HG03442 (cell line): ENCODE data around the gene NCK2.

ENCODE experiments used
- ATAC-seq: cut with Tn5 transposase; IDR thresholded peaks from one replicate; pipeline ENCODE4 v1.9.1; 2021; ENCODE audit warnings: mild to moderate bottlenecking, moderate library complexity; ENCODE audit not compliant: unreplicated experiment

NCK2 gene

GRCh38 chr2:105841551-105841950 is 96.8 kb downstream of the NCK2 start:
- no peak for ATAC-seq

DNA sequence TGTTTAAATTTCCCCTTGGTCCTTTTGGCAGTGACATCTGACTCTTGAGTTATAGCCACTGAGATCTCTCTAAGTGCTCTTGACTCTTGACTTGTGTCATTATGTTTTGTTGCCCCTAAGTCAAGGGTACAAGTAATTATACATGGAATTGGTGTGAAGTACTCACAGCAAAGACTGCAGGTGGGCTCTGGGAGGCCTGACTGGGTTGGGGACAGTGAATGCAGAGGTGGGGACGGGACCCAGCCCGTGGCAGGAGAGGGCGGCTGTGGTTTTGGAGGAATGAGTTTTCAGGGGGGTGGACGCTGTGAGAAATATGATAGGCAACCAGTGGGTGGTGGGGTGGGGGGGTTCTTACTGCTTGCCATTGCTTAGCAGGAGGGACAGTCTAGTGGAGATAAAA is 97.8 kb downstream of the NCK2 start:
- no peak for ATAC-seq

DNA sequence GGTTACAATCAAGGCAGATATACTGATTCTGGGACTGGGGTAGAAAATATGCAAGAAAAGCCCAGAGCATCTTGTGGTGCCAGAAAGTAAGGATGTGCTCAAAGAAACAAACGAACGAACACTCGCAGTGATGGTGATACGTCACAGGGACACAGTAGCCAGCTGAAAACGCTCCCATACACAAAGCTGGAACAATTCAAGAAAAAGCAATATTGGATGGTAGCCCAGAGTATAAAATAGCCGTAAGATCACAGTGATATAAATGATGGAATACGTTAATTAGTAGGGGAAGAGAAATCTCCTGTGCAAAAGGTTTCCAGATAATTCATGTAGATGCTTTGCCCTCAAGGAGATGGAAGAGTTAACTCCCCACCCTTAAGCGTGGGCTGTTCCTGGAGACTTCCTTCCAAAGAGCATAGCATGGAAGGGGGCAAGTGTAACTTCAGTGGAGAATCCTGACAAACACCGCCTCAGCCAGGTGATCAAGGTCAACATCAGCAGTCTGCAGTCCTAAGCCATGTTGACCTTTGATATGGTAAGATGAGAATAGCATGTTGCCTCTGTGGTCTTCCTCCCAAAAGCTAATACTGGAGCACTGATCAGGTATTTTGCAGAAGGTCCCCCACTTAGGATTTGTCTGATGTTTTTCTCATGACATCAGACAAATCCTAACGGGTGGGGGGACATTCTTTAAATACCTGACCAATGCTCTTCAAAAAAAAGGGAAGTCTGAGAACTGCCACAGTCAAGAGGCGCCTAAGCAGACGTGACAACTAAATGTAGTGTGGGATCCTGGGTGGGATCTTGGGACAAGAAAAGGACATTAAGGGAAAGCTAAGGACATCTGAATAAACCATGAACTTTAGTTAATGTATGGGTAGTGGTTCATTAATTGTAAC is 99.0 kb downstream of the NCK2 start:
- ATAC-seq: no peak

DNA sequence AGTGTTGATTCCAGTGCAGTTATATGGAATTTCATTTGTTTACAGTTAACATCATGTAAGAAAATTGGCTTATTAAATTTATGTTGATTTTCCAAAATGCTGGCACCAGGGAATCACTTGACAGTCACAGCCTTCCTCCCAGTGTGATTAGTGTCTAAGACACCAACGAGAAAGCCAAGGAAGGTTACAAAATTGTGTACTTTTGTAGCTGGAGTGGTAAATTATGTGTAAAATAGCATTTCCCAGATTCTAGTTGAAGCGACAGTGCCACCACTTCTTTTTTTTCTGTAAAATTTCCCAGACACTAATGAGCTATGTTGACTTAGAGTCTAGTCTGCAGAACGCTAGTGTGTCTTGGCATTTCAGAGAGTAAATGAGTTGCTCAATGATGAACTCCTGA is 101.3 kb downstream of the NCK2 start:
- ATAC-seq: no peak

DNA sequence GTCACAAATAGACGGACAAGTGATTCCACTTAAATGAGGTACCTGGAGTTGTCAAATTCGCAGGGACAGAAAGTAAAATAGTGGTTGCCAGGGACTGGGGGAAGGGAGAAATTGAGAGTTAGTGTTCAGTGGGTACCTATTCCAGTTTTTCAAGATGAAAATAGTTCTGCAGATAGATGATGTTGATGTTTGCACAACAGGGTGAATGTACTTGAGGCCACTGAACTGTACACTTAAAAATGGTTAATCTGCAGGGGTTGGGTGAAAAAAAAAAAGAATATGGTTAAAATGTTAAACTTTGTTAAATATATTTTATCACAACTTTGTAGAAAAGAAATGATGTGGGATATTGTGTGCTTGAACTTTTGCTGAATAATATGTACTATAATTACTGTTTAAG is 102.3 kb downstream of the NCK2 start:
- no peak for ATAC-seq

DNA sequence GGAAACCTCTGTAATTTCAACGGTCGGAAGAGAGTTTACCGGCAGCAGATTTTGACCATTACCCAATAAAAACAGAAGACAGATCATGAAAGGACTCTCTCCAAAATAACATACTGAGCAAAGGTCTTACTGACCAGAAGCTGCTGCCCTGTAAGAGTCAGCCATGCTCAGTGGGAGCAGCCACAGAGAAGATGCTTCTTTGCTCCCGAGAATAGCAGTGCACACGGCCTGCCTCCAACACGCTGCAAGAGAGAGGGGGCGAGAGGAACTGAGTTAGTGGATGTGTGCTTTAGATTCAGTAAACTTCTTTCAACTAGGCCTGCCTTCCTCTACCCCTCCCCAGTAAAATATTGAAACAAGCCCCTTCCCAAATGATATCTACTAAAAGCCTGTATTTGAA is 103.7 kb downstream of the NCK2 start:
- no peak for ATAC-seq

- no peak for ATAC-seq
These were observed 104.9 kb downstream of the NCK2 start for GRCh38 chr2:105849431-105850179.

DNA sequence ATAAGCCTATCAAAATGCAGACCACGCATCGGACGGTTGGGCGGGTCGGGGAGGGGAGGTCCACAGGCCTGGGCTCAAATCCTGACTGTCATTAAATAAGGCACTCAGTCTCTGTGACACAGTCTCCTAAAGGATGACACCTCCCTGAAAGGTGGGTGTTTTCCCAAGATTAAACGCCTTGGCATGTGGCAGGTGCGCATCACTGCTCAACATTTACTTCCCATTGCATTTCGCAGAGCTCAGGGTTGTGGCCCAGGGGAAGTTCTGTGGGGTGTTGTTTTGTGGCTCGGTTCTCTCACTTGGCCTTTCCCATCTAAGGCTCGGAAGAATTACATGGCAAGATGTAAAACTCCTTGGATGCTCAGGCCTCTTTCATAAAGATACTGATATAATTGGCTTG is 107.4 kb downstream of the NCK2 start:
- no peak for ATAC-seq

DNA sequence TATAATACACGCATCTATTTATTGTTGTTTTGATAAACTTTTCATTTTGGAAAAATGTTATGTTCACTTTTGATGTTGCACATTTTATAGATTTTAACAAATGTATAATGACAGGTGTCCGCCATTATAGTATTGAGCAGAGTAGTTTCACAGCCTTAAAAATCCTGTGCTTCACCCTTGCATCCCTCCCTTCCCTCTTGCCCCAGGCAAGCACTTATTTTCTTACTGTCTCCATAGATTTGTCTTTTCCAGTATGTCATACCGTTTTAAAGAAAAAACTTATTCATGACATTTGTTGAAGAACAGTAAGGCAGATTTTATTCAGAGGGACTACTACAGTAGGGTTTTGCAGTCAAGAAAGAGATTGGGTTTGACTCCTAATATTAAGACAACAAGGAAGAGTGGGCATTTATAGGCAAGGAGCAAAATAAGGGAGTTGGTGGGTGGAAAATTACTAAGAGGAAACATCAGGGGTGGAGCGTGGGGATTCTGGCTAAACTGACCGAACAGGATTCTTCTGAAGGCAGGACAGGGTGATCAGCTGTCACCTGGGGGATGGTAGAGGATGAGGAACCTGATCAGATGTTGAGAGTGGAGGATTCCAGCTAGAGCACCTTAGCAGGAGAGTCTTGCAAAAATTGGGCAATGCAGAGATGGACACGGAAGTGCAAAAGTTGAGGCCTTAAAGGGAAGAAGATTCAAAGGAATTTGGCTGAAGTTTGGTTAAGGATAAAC is 108.8 kb downstream of the NCK2 start:
- no peak for ATAC-seq

DNA sequence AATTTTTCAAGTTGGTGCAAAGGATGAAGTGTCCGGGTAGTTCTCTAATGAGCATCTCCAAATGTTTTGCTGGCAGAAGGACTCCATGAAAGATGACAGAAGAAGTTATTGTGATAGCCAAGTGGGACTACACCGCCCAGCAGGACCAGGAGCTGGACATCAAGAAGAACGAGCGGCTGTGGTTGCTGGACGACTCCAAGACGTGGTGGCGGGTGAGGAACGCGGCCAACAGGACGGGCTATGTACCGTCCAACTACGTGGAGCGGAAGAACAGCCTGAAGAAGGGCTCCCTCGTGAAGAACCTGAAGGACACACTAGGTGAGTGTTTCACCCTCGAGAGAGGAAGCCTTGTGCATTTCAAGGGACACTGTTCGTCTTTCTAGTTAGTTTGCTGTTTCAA is 110.3 kb downstream of the NCK2 start:
- no peak for ATAC-seq

DNA sequence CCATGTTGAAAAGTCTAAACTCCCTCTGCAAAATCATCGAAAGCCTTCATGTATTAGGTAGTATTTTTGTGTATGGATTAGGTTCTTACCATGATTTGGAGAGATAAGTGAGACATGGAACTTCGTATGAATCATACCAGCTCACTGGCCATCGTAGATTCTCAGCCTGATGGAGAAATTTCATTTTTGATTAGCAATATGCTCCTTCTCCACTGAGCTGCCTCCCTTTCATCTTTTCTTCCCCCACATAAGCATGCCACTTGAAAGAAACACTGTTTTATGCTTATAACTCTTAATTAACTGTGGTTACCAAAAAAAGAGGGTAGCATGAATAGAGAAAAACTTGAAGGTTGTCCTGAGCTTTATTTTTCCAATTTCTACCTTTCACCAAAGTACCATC is 111.9 kb downstream of the NCK2 start:
- ATAC-seq: no peak

- no peak for ATAC-seq
These were observed 112.5 kb downstream of the NCK2 start for GRCh38 chr2:105857076-105857740.

- peak; percentile 55 for ATAC-seq
These were observed 114.4 kb downstream of the NCK2 start for GRCh38 chr2:105858868-105859693.

DNA sequence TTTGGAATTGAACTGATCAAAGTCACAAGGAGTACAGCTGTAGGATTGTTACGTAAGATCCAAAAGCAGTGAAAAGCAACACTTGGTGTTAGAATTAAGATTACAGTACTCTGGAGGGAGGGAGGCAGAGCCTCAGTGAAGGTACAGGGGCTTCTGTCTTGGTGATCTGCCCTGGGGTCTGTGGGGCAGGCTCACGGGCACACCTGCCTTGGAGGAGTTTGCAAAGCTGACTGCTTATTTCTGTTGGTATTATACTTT is 114.9 kb downstream of the NCK2 start:
- ATAC-seq: no peak

DNA sequence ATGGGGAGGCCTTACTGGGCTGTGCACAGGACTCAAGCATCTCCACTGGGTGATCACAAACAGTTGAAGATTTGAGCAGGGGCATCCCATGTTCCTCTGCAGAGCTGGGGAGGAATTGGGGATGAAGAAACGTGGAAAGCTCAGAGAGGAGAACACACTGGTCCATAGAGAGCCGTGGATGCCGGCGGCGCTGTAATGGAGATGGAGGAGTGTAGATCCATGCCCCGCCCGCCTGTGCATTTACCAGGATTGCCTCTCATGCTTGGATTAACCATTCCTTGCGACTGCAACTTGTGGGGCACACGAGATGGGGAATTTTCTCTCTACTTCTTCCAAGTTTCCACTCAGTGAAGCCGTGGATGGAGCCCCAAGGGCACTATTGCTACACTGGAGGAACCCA is 115.9 kb downstream of the NCK2 start:
- no peak for ATAC-seq

- ATAC-seq: no peak
These were observed 116.5 kb downstream of the NCK2 start for GRCh38 chr2:105861200-105861599.

GRCh38 chr2:105862843-105863242 is 118.1 kb downstream of the NCK2 start:
- no peak for ATAC-seq

DNA sequence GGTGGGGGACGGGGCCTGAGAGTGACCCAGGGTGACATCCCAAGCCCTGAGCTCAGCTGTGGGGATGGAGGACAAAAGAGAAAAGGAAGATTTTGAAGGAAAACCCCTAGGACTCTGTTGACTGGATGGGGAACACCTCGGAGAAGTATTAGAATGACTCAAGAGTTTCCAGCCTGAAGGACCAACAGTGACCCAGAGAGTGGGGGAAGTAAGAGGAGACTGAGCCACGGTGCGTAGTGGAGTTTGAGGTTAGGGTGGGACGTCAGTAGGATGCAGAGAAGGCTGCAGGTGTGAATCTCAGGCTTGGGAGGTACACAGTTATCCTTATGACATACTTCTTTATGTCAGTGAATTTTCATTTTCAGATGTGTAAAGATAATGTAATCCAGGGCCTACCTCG is 119.5 kb downstream of the NCK2 start:
- no peak for ATAC-seq

GRCh38 chr2:105865222-105865913 is 120.7 kb downstream of the NCK2 start:
- no peak for ATAC-seq
